ENCODE results near the gene ZNF311.
"Not testable (repeated sequence)": the region's sequence is repeated elsewhere in the genome, so short reads cannot be mapped to it uniquely, and the experiment has no call there.

The ZNF311 gene

GRCh38 chr6:28953585-28954258 is 51.4 kb downstream of the ZNF311 start:
- TF ChIP-seq, protein P1, sequence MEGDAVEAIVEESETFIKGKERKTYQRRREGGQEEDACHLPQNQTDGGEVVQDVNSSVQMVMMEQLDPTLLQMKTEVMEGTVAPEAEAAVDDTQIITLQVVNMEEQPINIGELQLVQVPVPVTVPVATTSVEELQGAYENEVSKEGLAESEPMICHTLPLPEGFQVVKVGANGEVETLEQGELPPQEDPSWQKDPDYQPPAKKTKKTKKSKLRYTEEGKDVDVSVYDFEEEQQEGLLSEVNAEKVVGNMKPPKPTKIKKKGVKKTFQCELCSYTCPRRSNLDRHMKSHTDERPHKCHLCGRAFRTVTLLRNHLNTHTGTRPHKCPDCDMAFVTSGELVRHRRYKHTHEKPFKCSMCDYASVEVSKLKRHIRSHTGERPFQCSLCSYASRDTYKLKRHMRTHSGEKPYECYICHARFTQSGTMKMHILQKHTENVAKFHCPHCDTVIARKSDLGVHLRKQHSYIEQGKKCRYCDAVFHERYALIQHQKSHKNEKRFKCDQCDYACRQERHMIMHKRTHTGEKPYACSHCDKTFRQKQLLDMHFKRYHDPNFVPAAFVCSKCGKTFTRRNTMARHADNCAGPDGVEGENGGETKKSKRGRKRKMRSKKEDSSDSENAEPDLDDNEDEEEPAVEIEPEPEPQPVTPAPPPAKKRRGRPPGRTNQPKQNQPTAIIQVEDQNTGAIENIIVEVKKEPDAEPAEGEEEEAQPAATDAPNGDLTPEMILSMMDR (IDR thresholded peaks at IDR 0.05; ENCODE audit: low read depth, low read length, missing control alignments): no peak
- no peak for DNase-seq (ENCODE audit: low read depth)

DNA sequence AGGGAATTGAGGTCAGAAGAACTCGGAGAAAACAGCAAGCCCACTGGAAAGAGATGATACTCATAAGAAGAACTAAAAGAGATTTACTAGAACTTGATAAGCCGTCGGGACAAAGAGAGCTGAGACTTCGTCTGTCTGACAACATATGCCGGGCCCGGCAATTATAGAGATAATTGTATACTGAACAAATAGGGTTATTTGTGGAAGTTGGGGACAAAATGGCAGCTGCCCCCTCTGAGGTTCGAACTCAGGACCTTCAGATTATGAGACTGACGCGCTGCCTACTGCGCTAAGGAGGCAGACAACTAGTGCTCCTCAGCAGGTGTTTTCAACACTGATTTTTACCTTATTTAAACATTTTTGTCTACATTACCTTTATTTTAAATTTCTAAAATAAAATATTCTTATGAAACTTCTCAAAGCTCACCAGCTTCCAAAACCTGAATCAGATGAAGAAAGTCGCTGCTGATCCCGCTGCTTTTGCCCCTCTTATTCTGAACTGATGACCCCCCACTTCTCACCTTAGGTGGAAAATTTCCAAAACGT is 52.0 kb downstream of the ZNF311 start:
- in situ Hi-C loops (cut with HindIII; ENCODE audit: low sequenced_read_pairs): no loop called here

More at GRCh38 chr6:28953585-28954258, 51.4 kb downstream of the ZNF311 start:
- in situ Hi-C loops (cut with HindIII; ENCODE audit: low sequenced_read_pairs): no loop called here
- H3K4me3 ChIP-seq (ENCODE audit: low read depth, low read length): peak overlapping the region; percentile 51

DNA sequence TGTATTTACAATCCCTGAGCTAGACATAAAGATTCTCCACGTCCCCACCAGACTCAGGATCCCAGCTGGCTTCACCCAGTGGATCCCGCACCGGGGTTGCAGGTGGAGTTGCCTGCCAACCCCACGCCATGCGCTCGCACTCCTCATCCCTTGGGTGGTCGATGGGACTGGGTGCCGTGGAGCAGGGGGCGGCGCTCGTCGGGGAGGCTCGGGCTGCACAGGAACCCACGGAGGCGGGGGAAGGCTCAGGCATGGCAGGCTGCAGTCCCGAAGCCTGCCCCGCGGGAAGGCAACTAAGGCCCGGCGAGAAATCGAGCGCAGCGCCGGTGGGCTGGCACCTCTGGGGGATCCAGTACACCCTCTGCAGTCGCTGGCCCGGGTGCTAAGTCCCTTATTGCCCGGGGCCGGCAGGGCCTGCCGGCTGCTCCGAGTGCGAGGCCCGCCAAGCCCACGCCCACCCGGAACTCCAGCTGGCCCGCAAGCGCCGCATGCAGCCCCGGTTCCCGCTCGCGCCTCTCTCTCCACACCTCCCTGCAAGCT is 55.4 kb downstream of the ZNF311 start:
- in situ Hi-C loops (cut with HindIII; ENCODE audit: low sequenced_read_pairs); DNase-seq (ENCODE audit: low read depth); H3K4me3 ChIP-seq (ENCODE audit: low read depth, low read length): not testable (repeated sequence)

More for the DNA sequence above, 52.0 kb downstream of the ZNF311 start:
- TF ChIP-seq, protein P1 (IDR thresholded peaks at IDR 0.05; ENCODE audit: low read depth, low read length, missing control alignments): no peak
- DNase-seq (ENCODE audit: low read depth): no peak
- H3K4me3 ChIP-seq (ENCODE audit: low read depth, low read length): peak overlapping the region; percentile 51

DNA sequence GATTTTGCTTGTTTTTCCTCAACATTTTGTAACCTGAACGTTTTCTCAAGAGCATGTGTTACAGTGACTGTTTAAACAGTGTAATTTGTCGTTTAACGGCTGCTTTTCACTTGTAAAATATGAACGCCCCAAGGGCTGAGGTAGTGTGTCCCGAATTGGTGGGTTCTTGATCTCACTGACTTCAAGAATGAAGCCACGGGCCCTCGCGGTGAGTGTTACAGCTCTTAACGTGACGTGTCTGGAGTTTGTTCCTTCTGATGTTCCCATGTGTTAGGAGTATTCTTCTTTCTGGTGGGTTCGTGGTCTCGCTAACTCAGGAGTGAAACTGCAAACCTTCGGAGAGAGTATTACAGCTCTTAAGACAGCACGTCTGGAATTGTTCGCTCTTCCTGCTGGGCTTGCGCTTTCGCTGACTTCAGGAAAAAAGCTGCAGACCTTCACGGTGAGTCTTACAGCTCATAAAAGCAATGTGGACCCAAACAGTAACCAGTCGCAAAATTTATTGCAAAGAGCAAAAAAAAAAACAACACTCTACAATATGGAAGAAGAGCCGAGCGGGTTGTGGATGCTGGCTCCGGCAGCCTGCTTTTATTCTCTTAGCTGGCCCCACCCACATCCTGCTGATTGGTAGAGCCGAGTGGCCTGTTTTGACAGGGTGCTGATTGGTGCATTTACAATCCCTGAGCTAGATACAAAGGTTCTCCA is 56.2 kb downstream of the ZNF311 start:
- TF ChIP-seq, protein P1 (IDR thresholded peaks at IDR 0.05; ENCODE audit: low read depth, low read length, missing control alignments): no peak
- no peak for DNase-seq (ENCODE audit: low read depth)
- no peak overlapping the region for H3K4me3 ChIP-seq (ENCODE audit: low read depth, low read length)
- in situ Hi-C loops (cut with HindIII; ENCODE audit: low sequenced_read_pairs): no loop called here

GRCh38 chr6:28947831-28948270 is 57.3 kb downstream of the ZNF311 start:
- no peak for DNase-seq (ENCODE audit: low read depth)
- in situ Hi-C loops (cut with HindIII; ENCODE audit: low sequenced_read_pairs): no loop called here
- no peak overlapping the region for H3K4me3 ChIP-seq (ENCODE audit: low read depth, low read length)
- TF ChIP-seq, protein P1 (IDR thresholded peaks at IDR 0.05; ENCODE audit: low read depth, low read length, missing control alignments): no peak

DNA sequence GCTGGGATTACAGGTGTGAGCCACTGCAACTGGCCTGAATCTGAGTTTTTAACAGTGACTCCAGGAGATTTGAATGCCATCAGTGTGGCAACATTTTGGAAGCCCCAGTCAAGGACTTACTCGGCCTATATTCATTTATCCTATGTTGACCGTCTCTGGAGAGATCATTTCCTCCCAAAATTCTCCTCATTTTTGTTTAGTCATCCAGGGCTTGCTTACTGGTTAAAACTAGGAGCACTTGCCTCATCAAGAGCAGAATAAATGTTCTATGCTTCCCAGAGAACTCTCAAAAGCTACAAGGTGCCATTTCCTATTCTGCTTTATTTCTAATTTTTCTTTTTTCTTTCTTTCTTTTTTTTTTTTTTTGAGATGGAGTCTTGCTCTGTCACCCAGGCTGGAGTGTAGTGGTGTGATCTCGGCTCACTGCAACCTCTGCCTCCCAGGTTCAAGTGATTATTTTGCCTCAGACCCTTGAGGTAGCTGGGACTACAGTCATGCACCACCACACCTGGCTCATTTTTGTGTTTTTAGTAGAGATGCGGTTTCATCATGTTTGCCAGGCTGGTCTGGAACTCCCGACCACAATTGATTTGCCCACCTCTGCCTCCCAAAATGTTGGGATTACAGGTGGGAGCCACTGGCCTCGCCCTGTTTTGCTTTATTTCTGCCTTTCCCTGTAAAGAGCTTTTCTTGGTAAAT is 57.9 kb downstream of the ZNF311 start:
- no peak for DNase-seq (ENCODE audit: low read depth)
- TF ChIP-seq, protein P1 (IDR thresholded peaks at IDR 0.05; ENCODE audit: low read depth, low read length, missing control alignments): no peak
- in situ Hi-C loops (cut with HindIII; ENCODE audit: low sequenced_read_pairs): no loop called here
- H3K4me3 ChIP-seq (ENCODE audit: low read depth, low read length): no peak overlapping the region

Data from astrocyte of the cerebellum (primary cell).